ENCODE results near the gene RTP3. TPM values are rescaled to one million over a fixed set of nuclear protein-coding genes. Genes with fewer than 3 reads are reported as not detected.

The RTP3 gene
- total RNA-seq: not detected
- not detected for polyA plus RNA-seq
- long read RNA-seq, donor 1: 0 reads
- long read RNA-seq, donor 2: 0 reads

DNA sequence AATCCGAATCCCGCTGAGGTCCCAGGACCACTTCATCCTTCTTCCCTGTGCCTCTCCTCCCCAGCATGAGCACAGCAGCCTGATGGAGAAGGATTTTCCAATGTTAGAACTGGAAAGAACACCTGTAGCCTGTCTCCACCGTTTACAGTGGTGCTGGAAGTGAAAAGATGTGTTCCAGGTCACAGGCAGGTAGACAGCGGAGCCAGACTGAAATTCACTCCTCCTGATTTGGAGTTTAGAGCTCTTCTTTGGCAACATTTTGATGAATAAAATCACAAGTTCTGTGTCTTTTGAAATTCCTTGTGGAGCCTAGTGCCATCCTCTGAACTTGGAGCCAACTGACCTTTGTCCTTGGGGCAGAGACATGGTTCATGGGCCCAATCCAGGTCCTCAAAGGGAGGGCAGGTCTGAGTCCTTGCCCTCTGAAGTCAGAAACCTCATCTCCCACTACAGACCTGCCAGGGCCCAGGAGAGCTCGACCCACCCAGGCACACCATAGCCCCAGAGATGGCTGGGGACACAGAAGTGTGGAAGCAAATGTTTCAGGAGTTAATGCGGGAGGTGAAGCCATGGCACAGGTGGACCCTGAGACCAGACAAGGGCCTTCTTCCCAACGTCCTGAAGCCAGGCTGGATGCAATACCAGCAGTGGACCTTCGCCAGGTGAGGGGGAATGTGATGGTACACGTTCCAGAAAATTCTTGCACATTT lies at the start of gene RTP3:
RTP3 (plus strand) TSS at position 421 of the 710 bp plus-strand sequence; CDS start at position 508, 87 bp downstream.
- Histone ChIP-seq H3K27me3 (ENCODE audit: control insufficient read depth in 1 of 2, insufficient read depth in 2 of 2, low read length in 1 of 2) (no peaks in the 10 kb centered on the region), H3K27ac (ENCODE audit: low read depth in 1 of 2, low read length in 2 of 2) (no peak within 1 kb of the TSS), H3K4me1 (ENCODE audit: control insufficient read depth in 1 of 2, insufficient read depth in 2 of 2, low read length in 2 of 2) (no peaks in the 10 kb centered on the region), H3K9me3 (ENCODE audit: control insufficient read depth, low read length) (no peaks in the 10 kb centered on the region), H3K4me3 (ENCODE audit: low read length in 2 of 2) (no peak within 1 kb of the TSS), H3K36me3 (ENCODE audit: control insufficient read depth in 1 of 2, insufficient read depth in 2 of 2, low read length in 1 of 2) (no peaks in the 10 kb centered on the region)
- ATAC-seq (ENCODE audit: low FRiP score) (no peak), DNase-seq (no peak)
- WGBS, 2 donors: 71 to 75% methylated on average over 9 of the region's 9 CpGs
- intact Hi-C loops (cut with DNase I): no loop called here

DNA sequence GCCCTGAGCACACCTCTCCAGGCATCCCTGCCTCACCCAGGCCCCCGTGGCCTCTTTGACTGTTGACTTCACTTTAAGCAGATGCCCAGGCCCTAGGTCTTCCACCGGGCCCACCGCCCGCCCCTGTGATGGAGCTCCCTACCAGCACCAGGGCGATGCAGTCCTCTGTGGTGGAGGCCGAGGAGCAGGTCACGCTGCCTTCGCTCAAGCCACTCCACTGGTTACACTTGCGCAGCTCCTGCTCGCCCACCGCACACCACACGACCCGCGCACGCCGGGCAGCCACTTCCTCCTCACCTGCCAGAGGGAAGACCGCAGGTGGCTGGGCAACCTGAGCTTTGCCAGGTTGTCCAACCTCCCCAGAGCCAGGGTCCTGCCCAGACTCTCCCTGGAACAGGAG lies 49.1 kb upstream of the RTP3 start:
- ATAC-seq (ENCODE audit: low FRiP score) (no peak), DNase-seq (no peak)
- WGBS, 2 donors: 90 to 93% methylated on average over 16 to 17 of the region's 17 CpGs
- Histone ChIP-seq H3K36me3 (ENCODE audit: control insufficient read depth in 1 of 2, insufficient read depth in 2 of 2, low read length in 1 of 2) (no peaks in the 10 kb centered on the region), H3K9me3 (ENCODE audit: control insufficient read depth, low read length) (no peaks in the 10 kb centered on the region), H3K4me1 (ENCODE audit: control insufficient read depth in 1 of 2, insufficient read depth in 2 of 2, low read length in 2 of 2) (no peaks in the 10 kb centered on the region), H3K27ac (ENCODE audit: low read depth in 1 of 2, low read length in 2 of 2) (no peak overlapping the region), H3K27me3 (ENCODE audit: control insufficient read depth in 1 of 2, insufficient read depth in 2 of 2, low read length in 1 of 2) (no peaks in the 10 kb centered on the region), H3K4me3 (ENCODE audit: low read length in 2 of 2) (no peak overlapping the region)
- intact Hi-C loops (cut with DNase I): no loop called here

DNA sequence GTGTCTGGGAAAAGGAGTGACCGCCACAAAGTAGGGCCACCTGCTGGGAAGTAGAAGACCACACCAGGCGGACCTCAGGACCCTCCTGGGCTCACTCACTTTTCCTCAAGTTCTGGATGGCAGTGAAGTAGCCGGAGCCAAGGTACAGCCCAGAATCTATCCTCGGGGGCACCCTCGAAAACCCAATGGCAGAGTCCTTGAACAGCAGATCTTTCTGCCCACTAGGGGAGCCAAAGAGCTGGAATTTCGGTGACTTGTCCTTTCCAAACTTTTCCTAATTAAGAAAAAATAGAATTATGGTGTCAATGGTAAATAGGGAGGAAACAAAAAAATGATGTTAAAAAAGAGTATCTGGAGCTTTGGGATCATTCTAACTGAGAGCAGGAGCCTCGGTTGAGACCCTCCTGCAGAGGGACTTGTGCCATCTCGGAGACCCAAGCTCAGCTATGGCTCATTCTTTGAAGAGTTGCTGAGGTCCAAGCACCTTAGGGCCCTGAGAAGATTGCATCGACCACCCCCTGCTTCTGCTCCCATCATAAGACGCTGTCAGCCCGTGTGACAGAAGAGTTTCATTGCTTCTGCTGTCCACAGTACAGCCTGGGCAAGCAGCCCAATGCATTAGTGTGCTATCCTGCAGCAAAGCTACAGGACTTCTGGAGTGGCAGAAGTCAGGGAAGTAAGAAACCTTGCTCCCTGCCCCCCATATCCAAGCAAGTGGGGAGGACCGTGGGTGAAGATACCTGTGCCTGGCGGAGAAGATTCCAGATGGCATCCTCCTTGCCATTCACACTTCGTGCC lies 47.8 kb upstream of the RTP3 start:
- H3K4me1 ChIP-seq (ENCODE audit: control insufficient read depth in 1 of 2, insufficient read depth in 2 of 2, low read length in 2 of 2): no peaks in the 10 kb centered on the region
- H3K9me3 ChIP-seq (ENCODE audit: control insufficient read depth, low read length): no peaks in the 10 kb centered on the region
- H3K4me3 ChIP-seq (ENCODE audit: low read length in 2 of 2): no peak overlapping the region
- no peak for ATAC-seq (ENCODE audit: low FRiP score)
- no peak for DNase-seq
- intact Hi-C loops (cut with DNase I): no loop called here
- no peaks in the 10 kb centered on the region for H3K36me3 ChIP-seq (ENCODE audit: control insufficient read depth in 1 of 2, insufficient read depth in 2 of 2, low read length in 1 of 2)
- no peak overlapping the region for H3K27ac ChIP-seq (ENCODE audit: low read depth in 1 of 2, low read length in 2 of 2)
- no peaks in the 10 kb centered on the region for H3K27me3 ChIP-seq (ENCODE audit: control insufficient read depth in 1 of 2, insufficient read depth in 2 of 2, low read length in 1 of 2)
- 65% methylated on average over 14 of the region's 14 CpGs for WGBS, 2 donors

DNA sequence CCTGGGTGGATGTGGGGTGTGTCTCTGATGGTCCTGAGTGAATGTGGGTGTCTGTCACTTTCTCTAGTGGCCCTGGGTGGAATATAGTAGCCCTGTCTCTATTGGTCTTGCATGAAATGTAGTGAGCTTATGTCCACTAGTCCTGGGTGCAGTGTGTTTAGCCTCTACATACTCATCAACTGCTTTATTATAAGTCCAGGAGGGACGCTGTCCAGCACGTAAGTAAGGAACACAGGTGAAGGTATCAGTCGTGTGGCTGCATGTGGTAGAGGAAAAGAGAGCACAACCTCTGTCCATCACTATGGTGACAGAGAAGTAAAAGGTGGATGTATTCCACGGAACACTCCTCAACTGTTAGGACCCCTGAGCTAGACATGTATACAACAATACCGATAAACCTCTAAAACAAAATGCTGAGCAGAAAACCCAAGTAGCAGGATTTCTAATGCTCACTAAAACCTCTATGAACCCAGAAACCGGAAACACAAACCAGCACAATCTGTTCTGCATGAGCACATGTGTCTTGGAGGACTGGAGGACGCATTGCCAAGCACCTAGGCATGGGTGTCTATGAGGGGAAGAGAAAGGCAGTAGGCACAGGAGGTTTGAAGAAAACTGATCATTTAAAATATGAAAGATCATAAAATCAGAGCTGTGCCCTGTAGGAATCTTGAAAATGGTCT lies 44.1 kb upstream of the RTP3 start:
- no peak for ATAC-seq (ENCODE audit: low FRiP score)
- no peak for DNase-seq
- no peaks in the 10 kb centered on the region for H3K4me1 ChIP-seq (ENCODE audit: control insufficient read depth in 1 of 2, insufficient read depth in 2 of 2, low read length in 2 of 2)
- WGBS, 2 donors: 71 to 73% methylated on average over 7 of the region's 7 CpGs
- H3K4me3 ChIP-seq (ENCODE audit: low read length in 2 of 2): no peak overlapping the region
- H3K9me3 ChIP-seq (ENCODE audit: control insufficient read depth, low read length): no peaks in the 10 kb centered on the region
- H3K36me3 ChIP-seq (ENCODE audit: control insufficient read depth in 1 of 2, insufficient read depth in 2 of 2, low read length in 1 of 2): no peaks in the 10 kb centered on the region
- intact Hi-C loops (cut with DNase I): no loop called here
- H3K27me3 ChIP-seq (ENCODE audit: control insufficient read depth in 1 of 2, insufficient read depth in 2 of 2, low read length in 1 of 2): no peaks in the 10 kb centered on the region
- no peak overlapping the region for H3K27ac ChIP-seq (ENCODE audit: low read depth in 1 of 2, low read length in 2 of 2)

DNA sequence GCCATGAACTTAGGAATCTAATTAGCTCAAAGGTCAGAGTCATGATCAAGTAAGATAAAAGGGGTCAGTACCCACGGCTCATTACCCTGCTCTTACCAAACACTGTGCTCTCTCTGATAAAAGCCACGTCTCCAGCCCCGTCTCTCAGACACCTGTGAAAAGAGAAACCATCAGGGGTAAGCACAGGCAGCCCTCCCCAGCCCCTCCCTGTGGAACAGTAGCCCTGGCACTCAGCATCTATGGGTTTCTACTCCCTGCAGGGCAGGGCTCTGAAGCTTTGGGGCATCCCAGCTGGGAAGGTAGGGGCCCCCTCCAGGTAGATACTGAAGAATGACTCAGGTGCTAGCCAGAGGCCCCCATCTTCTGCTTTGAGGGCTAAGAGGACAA lies 43.6 kb upstream of the RTP3 start:
- Histone ChIP-seq H3K27me3 (ENCODE audit: control insufficient read depth in 1 of 2, insufficient read depth in 2 of 2, low read length in 1 of 2) (no peaks in the 10 kb centered on the region), H3K27ac (ENCODE audit: low read depth in 1 of 2, low read length in 2 of 2) (no peak overlapping the region), H3K4me3 (ENCODE audit: low read length in 2 of 2) (no peak overlapping the region), H3K36me3 (ENCODE audit: control insufficient read depth in 1 of 2, insufficient read depth in 2 of 2, low read length in 1 of 2) (no peaks in the 10 kb centered on the region), H3K4me1 (ENCODE audit: control insufficient read depth in 1 of 2, insufficient read depth in 2 of 2, low read length in 2 of 2) (no peaks in the 10 kb centered on the region), H3K9me3 (ENCODE audit: control insufficient read depth, low read length) (no peaks in the 10 kb centered on the region)
- no peak for ATAC-seq (ENCODE audit: low FRiP score)
- intact Hi-C loops (cut with DNase I): no loop called here
- DNase-seq: no peak
- 67 to 69% methylated on average over 3 of the region's 3 CpGs for WGBS, 2 donors

DNA sequence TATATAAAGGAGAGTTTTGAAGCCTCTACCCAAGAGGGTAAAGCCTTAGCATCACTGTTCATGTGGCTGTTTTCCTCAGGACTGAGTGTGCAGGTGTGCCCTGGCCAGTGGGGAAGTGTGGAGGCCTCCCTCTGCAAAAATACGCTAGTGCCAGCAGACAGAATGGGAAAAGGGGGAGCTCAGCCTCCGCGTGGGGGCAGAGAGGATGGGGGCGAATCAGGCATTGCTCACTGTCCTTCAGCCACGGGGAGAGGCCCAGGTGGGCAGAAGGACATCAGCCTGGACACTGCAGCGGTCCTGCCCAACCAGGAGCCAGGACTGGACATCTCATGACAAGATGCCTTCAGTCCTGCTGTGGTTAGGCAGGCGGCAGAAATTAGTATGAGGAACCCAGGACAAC lies 43.2 kb upstream of the RTP3 start:
- no peaks in the 10 kb centered on the region for H3K36me3 ChIP-seq (ENCODE audit: control insufficient read depth in 1 of 2, insufficient read depth in 2 of 2, low read length in 1 of 2)
- intact Hi-C loops (cut with DNase I): no loop called here

DNA sequence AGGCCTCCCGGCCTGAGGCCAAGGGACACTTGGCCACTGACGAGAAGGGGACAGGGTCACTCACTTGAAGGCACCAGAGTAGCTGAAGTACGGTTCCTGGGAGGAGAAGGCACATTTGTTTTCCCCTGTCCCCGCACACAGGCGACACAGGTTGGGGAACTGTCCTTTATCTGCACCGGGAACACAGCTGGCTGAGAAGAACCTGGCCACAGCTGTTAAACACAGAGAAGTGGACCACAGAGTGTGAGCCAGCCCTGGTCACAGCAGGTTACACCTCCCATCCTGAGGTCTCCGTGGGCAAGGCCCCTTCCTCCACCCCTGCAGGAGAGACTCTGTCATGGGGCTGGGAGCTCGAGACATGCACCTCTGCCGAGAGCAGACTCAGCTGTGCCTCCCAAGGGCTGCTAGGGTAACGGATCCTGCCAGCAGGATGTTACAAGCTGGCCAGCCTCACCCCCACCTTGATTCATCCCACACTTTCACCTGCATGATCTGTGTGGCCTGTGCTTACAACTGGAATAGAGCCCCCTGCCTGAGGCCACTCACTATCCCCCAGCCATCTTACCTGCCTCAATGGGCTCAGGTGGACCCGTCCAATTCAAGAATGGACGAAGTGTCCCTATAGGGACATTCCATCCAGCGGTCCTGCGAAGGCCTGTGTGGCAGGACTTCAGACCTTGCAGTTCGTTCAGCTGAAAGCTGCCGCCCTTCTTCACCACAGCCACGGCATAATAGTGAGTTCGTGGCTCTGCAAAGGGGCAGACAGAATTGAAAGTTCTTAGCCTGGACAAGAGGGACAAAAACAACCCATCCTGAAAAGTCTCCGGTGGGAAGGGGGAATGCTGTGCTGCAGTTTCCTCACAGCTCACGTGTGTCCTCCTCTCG lies 42.3 kb upstream of the RTP3 start:
- ATAC-seq (ENCODE audit: low FRiP score): no peak
- Histone ChIP-seq H3K27ac (ENCODE audit: low read depth in 1 of 2, low read length in 2 of 2) (no peak overlapping the region), H3K9me3 (ENCODE audit: control insufficient read depth, low read length) (no peaks in the 10 kb centered on the region), H3K27me3 (ENCODE audit: control insufficient read depth in 1 of 2, insufficient read depth in 2 of 2, low read length in 1 of 2) (no peaks in the 10 kb centered on the region), H3K4me3 (ENCODE audit: low read length in 2 of 2) (no peak overlapping the region), H3K4me1 (ENCODE audit: control insufficient read depth in 1 of 2, insufficient read depth in 2 of 2, low read length in 2 of 2) (no peaks in the 10 kb centered on the region), H3K36me3 (ENCODE audit: control insufficient read depth in 1 of 2, insufficient read depth in 2 of 2, low read length in 1 of 2) (no peaks in the 10 kb centered on the region)
- 79 to 85% methylated on average over 21 of the region's 21 CpGs for WGBS, 2 donors
- DNase-seq: no peak
- intact Hi-C loops (cut with DNase I): no loop called here

More for the DNA sequence above, 43.2 kb upstream of the RTP3 start:
- Histone ChIP-seq H3K9me3 (ENCODE audit: control insufficient read depth, low read length) (no peaks in the 10 kb centered on the region), H3K4me1 (ENCODE audit: control insufficient read depth in 1 of 2, insufficient read depth in 2 of 2, low read length in 2 of 2) (no peaks in the 10 kb centered on the region), H3K4me3 (ENCODE audit: low read length in 2 of 2) (no peak overlapping the region), H3K27me3 (ENCODE audit: control insufficient read depth in 1 of 2, insufficient read depth in 2 of 2, low read length in 1 of 2) (no peaks in the 10 kb centered on the region), H3K27ac (ENCODE audit: low read depth in 1 of 2, low read length in 2 of 2) (no peak overlapping the region)
- DNase-seq: no peak
- WGBS, 2 donors: 84 to 87% methylated on average over 7 of the region's 7 CpGs
- no peak for ATAC-seq (ENCODE audit: low FRiP score)

DNA sequence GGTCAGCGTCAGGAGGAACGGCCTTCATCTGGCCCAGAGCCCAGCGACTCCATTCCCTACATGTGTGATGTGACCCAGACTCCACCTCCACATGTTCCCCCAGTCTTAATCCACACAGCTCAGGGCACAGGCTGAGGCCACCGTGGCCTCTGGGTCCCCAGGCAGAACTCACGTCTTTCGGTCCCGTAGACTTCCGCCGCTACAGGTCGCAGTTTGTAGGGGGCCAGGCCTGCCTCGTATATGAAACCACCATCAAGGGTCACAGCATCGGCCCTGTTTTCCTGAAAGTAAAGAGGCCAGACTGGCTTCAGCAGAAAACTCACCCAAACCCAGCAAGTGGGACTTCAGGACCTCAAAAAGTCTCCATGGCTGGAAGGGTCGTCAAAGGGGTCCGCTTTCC lies 41.7 kb upstream of the RTP3 start:
- no peak overlapping the region for H3K27ac ChIP-seq (ENCODE audit: low read depth in 1 of 2, low read length in 2 of 2)
- H3K27me3 ChIP-seq (ENCODE audit: control insufficient read depth in 1 of 2, insufficient read depth in 2 of 2, low read length in 1 of 2): no peaks in the 10 kb centered on the region
- DNase-seq (no peak), ATAC-seq (ENCODE audit: low FRiP score) (no peak)
- H3K36me3 ChIP-seq (ENCODE audit: control insufficient read depth in 1 of 2, insufficient read depth in 2 of 2, low read length in 1 of 2): no peaks in the 10 kb centered on the region
- no peaks in the 10 kb centered on the region for H3K4me1 ChIP-seq (ENCODE audit: control insufficient read depth in 1 of 2, insufficient read depth in 2 of 2, low read length in 2 of 2)
- intact Hi-C loops (cut with DNase I): no loop called here
- WGBS, 2 donors: 87 to 91% methylated on average over 14 of the region's 14 CpGs
- no peaks in the 10 kb centered on the region for H3K9me3 ChIP-seq (ENCODE audit: control insufficient read depth, low read length)
- H3K4me3 ChIP-seq (ENCODE audit: low read length in 2 of 2): no peak overlapping the region
